NCI-H2227 (cell line): Measurements from ENCODE around the gene CERS3.
A peak's percentile ranks its signal among the peaks of the same experiment; 100 is the strongest.
"Not testable (repeated sequence)": the region's sequence is repeated elsewhere in the genome, so short reads cannot be mapped to it uniquely, and the experiment has no call there.

Source experiments
- DNase-seq: peaks from one replicate; lab custom pipeline; 2025; ENCODE audit not compliant: unreplicated experiment; lab: John Stamatoyannopoulos, UW

Gene CERS3

DNA sequence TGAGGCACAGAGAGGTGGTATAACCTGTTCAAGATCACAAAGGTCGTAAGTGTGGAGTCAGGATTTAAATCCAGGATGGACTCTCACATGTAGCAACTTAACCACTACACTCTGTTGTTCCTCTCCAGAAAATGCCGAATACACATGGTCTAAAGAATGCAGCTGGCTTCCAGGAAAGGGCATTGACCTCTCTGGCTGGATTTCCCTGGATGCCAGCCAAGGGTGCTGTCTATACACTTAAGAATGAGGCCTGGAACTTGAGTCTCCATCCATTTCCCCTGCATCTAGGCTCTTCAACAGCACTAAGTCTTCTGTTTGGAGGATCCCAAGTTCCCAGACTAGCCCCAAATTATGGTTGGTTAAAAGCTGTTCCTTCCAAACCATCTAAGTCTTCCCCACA lies 60.5 kb downstream of the CERS3 start:
- DNase-seq = no peak

DNA sequence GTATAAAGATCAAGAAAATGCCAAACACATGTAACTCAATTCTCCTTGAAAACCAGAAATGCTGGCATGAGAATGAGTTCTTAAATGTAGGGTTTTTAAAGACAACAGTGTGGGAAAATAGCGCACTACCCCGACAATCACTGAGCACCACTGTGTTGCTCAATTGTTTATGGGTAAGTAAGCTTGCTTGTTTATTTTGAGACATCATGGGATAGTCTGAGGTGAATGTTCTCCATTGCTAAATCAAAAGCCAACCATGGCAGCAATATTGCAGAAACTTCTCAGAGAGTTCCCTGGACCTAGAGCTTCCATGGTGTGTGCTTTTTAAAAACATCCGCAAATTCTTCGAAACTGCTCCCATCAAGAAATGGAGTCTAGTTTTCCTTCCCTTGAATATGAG lies 62.7 kb downstream of the CERS3 start:
- DNase-seq = no peak

DNA sequence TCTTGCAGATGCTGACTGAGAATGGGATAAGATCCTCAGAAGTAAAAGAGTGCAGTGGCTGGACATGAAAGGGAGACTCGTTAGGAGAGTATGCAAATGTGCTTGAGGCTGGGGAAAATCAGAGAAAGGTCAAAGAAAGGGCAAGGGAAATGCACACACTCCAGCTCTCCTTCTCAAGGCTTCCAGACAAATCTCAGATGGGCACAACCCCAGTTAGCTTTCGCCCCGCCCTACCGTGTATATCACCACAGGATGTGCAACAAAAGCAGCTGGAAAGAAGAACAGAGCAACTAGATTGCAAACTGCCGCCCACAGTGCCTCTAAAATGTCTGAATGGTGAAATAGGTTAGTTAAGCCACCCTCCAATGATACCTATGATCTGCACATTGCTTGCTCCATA lies 63.9 kb downstream of the CERS3 start:
- DNase-seq = no peak

DNA sequence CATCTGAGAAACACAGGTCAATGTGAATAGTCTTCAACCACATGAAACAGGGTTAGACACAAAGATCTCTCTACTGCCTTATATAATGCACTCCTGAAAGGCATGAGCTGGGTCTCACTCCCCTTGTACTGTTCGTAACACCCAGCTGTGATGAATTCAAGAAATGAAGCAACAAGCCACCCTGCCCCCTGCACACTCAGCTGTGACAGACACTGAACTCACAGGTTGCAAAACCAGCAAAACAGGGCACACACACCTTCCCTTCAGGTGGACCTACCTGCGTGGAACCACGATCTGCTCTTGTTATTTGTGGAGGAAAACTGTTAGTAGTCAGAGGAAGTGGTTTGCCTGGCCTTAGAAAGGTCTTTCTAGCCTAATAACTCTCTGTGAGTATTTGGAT lies 64.5 kb downstream of the CERS3 start:
- DNase-seq = no peak

DNA sequence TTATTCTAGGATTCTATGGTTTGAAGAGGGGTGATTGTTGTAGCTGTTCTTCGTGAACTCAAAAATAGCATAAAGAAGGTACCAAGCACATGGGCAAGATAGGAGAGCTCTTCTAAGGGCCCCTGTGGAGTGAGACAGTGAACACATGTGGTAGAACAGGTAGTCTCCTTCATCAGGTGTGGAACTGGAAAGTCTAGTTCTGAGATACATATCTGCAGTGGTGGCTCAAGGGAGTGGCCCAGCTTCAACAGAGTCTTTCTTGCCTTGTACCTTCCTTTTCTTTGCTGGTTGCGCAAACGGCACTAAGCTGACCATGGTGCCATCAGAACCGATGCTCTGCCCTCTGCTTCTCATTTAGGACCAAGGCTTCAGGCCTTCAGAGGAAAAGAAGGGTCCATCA lies 65.2 kb downstream of the CERS3 start:
- DNase-seq = no peak

DNA sequence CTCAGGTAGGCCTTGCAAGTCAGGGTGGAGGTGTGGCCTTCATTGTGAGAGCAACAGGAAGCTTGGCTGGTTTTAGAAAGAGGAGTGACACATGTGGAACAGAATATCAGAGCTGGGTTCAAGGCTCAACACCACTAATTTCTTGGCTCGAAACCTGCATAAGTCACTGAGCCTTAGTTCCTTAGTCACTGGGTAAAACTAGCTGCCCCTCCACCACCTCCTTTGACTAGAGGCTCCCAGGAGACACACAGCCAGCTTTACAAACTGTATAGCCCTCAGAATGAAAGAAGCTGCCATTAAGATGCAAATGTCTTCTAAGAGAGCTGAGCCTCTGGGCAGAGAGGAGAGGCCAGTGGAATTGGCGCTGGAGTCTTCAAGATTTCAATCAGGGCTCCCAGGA lies 67.7 kb downstream of the CERS3 start:
- no peak for DNase-seq

DNA sequence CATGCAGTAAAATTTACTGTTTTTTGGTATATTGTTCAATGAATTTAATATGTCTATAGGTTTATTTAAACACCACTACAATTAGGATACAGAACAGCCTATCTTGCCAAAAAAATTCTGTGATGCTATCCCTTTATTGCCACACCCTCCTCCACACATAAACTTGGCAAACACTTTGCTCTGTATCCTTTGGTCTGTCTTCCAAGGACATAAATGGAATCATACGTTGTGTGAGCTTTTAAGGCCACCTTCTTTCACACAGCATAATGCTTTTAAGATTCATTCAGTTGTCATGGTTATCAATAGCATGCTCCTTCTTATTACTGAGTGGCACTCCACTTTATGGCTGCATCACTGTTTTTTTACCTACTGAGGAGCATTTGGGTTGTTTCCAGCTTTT lies 71.5 kb downstream of the CERS3 start:
- peak; percentile 0 for DNase-seq

DNA sequence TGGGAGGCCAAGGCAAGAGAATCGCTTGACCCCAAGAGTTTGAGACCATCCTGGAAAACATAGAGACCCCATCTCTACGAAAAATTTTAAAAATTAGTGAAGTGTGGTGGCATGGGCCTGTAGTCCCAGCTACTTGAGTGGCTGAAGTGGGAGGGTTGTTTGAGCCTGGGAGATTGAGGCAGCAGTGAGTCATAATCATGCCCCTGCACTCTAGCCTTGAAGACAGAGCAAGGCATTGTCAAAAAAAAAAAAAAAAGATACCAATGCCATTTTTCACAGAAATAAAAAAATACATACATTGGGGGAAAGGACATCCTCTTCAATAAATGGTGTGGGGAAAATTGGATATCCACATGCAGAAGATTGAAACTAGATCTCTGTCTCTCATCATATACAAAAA lies 74.6 kb downstream of the CERS3 start:
- no peak for DNase-seq

DNA sequence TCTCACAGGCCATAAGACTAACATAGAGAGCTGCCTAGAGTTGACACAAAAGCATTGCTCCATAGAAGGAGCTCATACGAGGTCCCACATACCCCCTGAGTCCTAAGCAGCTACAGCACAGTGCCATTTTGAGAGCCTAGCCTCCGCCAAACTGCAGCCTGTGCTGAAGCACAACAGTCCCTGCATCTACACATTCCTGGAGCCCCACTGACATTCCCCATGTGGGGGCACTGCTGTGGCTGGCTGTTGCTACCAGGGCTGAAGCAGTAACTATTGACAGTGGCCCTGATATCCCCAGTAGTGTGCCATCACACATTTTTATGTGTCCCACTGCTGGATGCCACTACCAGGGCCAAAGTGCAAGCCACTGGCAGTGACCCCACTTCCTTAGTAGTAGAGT lies 80.3 kb downstream of the CERS3 start:
- DNase-seq = no peak

DNA sequence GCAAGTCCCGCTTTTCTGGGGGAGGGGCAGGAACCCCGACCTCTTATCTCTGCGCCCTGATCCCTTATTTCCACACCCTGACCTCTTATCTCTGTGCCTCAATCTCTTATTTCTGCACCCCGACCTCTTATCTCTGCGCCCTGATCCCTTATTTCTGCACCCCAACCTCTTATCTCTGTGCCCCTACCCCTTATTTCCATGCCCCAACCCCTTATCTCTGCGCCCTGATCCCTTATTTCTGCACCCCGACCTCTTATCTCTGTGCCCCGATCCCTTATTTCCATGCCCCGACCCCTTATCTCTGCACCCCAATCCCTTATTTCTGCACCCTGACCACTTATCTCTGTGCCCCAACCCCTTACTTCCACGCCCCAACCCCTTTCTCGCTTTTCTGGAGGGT lies 87.7 kb downstream of the CERS3 start:
- not testable (repeated sequence) for DNase-seq

DNA sequence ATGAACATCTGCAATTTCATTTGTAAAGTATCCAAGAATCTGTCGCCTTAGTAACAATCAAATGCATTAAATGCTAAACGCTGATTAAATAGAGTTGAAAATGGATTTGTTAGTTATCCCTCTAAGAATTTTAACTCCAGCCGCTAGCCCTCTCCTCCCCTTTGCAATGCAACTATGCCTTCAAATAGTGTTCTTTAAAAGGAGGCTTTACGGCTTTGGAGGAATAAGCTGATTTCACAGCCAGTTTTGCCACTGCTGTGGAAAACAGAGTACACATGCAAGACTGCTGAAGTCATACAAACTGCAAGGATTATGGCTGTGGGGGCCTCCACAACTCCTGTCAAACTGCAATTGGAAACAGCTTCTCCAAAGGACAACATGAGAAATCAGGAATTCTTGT lies 89.2 kb downstream of the CERS3 start:
- DNase-seq = no peak

DNA sequence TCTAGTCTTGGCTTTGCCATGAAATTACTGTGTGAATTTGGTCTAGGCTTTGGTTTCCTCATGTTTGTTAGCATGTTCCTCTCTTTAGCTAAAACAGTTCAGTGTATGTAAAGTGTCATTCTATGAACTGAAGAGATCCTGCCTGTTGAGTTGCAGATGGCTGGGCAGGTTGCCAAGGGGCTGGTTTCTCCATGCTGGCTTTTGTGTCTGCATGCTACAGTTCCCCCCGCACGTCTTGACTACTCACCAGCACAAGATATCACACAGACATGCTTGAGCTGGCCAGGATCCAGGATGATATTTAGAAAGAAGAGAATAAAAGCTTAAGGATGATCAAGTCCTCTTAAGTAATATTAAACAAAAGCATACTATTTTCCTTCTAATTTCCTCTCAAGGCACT lies 90.2 kb downstream of the CERS3 start:
- no peak for DNase-seq

DNA sequence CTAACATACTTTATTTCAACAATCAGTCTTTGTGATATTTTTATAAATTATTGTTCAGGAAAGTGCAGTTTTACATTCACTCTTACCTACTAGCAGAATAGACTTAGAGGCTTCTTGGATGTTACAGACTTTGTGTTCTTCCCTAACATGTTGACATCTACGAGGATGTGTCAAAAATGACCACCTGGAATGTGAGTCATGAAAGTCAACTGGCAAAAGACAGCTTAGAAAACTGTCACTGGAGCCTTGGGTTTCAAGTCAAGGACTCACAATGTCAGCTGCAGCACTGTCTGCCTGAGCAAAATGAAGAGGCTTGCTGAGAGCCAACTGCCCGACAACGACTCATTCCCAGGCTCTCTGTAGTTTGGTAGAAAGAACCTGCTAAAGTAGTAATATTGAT lies 91.5 kb downstream of the CERS3 start:
- no peak for DNase-seq

DNA sequence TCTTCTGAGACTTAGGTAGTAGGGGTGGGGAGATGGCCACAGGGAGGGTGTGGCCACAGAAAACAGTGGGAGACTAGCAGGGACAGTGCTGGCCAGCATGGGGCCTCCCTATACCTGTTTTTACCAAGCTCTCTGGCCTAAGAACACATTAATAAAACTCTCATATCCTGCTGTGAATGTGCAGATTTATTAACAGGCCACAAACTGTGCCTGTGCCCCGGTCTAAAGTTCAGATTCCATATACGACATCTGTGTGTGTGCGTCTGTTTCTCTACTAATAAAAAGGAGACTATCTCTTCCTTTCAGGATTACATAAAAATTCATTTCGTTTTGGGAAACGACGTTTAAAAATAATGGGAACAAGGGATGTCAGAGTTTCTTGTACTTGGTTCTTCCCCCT lies 94.2 kb downstream of the CERS3 start:
- no peak for DNase-seq

DNA sequence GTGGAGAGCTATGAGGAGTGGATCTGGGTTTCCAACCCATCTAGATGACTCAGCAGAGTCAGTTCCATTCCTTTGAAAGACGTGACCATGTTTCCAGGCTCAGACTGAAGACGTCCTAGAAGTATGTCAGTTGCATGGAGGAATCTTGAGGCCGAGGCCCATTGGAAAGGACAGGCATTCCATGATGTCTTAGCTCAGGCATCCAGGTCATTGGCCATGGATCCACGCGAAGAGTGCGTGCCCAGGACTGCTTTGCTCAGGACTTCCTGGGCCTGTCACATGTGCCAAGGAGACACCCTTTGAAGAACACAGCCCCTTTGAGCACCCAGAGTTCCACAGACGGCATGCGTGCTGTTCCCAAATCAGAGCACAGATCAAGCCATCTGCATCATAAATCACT lies 94.7 kb downstream of the CERS3 start:
- DNase-seq = no peak

DNA sequence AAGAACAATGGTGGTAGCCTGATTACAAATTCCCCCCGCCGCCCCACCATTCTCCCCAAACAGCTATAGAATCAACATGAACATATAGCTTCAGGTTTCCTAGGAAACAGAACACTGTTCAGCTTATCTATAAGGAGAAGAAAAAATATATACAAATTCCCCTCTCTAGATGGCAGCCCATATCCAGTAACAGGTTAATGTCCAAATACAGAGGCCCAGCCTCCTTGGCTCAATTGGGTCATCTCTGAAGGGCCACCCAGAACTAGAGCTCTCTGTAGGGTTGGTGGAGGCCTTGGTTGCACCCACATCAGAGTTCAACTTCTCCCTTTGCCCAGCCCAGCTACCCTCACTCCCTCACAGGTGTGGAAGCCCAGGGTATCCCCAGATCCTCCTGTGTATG lies 95.4 kb downstream of the CERS3 start:
- no peak for DNase-seq

DNA sequence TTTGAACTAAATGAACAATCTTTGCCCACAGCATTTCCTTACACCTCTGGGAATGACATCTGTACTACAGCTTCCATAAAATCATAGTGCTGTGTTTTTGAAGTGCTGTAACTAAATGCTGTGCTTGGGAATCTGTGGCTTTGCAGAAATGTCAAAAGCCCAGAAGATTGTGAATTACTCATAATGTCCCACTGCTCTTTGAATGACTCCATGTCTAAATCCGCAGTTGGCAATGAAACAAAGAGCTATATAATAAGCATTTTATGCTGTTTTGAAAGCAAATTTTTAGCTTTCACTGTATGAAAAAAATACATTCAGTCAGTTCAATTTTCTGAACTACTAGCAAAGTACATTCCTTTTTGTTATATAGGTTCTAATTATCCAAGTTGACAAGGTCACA lies 98.3 kb downstream of the CERS3 start:
- DNase-seq = no peak

DNA sequence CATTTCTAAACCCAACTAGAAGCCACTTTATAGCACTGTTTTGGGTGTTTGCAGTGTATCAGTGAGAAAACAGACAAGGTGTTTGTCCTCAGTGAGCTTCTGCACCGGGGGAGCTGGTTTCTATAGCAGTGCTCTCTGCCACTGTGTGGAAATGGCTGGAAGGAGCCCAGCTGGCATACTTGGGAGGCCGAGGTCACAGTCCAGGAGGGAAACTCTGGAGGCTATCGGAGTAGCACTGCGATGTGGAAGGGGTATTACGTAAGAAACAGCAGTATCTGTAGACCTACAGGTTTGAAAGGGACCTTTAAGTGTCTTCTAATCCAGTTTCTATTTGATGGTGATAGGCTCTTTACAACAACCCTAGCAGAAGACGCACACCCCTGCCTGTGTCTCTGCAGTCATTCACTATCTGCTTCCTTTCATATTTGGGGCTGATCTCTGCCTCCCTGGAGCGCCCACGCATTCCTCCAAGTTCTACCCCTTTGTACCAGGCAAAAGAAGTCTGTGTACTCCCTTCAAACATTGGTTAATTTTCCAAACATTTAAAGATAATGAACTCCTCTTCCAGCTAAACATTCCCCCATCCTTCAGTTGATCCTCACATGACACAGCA lies 99.5 kb downstream of the CERS3 start:
- no peak for DNase-seq

DNA sequence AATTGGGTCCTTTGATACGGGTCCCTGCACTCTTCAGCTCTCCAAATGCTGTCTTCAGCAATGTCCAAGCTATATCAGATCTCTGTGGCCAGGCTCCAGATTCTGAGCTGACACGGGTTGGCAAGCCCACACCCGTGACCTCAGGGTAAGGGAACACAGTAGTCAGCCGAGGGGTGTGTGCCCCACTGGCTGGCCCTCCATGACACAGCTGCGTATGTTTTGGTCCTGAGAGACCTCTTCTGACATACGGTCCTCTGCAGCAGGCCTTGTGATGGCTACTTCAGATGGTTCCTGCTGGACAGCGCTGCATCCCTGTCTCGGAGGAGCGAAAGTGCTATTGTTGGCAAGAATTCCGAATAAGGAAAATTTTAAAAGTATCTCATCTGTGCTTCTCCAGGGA lies 101.8 kb downstream of the CERS3 start:
- no peak for DNase-seq

DNA sequence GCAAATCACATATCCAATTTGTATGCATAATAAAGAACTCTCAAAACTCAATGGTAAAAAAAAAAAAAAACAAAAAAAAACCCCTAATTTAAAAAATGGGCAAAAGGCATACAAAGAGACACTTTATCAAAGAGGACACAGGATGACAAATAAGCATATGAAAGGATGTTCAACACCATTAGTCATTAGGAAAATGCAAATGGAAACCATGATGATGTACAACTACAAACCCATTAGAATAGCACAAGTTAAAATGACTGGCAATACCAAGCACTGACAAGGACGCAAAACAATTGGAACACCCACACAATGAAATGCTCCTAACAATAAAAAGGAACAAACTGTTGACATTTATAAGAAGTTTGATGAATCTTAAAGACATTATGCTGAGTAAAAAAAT lies 123.6 kb downstream of the CERS3 start:
- no peak for DNase-seq

DNA sequence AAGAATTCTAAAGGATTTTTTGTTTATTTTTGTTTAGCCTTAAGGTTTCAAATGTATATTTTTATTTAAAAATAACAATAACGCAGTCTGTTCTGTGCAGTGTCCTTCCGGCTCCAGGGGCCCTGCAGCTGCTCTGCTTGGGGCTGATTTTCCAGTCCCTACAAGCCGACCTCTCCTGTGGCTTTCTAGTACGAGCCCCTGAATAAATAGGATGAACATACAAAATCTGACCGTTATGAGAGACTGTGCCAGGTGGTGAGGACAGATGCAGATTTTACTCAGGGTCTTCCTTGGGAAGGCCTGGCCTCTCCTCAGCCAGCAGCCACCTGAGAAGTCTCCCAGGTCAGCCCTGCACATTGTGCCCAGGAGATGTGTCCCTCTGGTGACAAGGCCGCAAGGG lies 127.8 kb downstream of the CERS3 start:
- DNase-seq = no peak

DNA sequence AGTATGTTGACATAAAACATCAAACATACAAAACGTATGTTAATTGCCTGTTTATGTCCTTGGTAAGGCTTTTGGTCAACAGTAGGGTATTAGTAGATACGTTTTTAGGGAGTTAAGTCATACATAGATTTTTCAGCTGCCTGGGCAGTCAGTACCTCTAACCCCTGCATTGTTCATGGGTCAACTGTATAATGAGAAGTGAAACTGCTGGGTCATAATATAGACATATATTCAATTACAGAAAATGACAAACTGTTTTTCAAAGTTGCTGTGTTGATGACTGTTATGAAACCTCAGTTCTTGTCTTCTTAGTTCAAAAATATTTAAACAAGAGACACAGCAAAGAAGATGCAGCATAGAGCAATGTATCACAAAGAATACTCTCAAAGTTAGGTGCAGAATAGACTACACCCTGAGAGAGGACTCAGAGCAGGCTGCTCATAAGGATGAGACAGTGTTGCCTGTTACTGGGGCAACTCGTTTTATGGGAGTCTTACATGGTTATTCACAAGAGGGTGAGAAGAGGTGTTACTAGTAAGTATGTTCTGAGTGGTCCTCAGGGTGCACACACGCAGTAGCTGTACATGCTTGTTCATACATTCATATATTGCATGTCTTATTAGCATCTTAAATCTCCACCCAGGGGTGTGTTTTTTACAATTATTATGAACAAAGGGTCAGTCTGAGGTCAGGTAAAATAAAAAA lies 133.9 kb downstream of the CERS3 start:
- DNase-seq = no peak

DNA sequence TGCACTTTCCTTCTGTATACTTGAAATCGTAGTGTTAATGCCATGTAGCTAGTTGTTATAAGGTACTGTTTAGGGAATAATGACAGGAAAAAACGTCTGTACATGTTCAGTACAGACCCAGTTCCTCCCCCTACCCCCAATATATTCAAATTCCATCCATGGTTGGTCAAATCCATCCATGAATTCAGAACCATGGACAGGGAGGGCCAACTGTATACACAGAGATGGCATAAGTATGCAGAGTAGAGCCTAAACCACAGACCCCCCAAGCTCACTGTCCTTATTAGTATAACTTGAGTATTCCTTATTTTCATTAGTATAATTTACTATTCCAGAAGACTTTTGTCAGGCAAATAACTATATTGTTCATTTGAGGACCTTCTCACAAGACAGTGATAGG lies 135.7 kb downstream of the CERS3 start:
- no peak for DNase-seq
